Suprapubic skin (tissue), 4 donors: Measurements from ENCODE around the gene CASD1. TPM values are rescaled to one million over a fixed set of nuclear protein-coding genes. Genes with fewer than 3 reads are reported as not detected.

Experiments used
- DNase-seq, 2 donors: peaks; one replicate each; pipeline ENCODE4 v3.0.0-alpha.2; 2019; ENCODE audit warnings: low spot score in 2 of 2
- H3K27ac ChIP-seq: fragments of 200-600 bp; sonication (generic); one replicate; pipeline ENCODE4 v1.5.1; 2019
- H3K27me3 ChIP-seq: fragments of 200-600 bp; sonication (generic); one replicate; pipeline ENCODE4 v1.5.1; 2019
- H3K36me3 ChIP-seq: fragments of 200-600 bp; sonication (generic); one replicate; pipeline ENCODE4 v1.5.1; 2019
- H3K4me1 ChIP-seq: fragments of 200-600 bp; sonication (generic); one replicate; pipeline ENCODE4 v1.5.1; 2019
- H3K4me3 ChIP-seq: fragments of 200-600 bp; sonication (generic); one replicate; pipeline ENCODE4 v1.5.1; 2019; ENCODE audit warnings: mild to moderate bottlenecking
- H3K9me3 ChIP-seq: fragments of 200-600 bp; sonication (generic); one replicate; pipeline ENCODE4 v1.5.1; 2019
- EP300 ChIP-seq: sonication (generic); formaldehyde crosslinking; IDR thresholded peaks from one replicate; pipeline ENCODE4 v1.6.1; 2017; ENCODE audit warnings: antibody characterized with exemption
- POLR2A ChIP-seq, 2 donors: fragments of 450-650 bp; IDR thresholded peaks; one replicate each; pipeline ENCODE4 v1.6.1; 2017; ENCODE audit warnings: antibody characterized with exemption in 2 of 2, mild to moderate bottlenecking in 2 of 2, moderate library complexity in 2 of 2
- POLR2AphosphoS5 ChIP-seq, 3 donors: sonication (generic); formaldehyde crosslinking; IDR thresholded peaks; one replicate each; pipeline ENCODE4 v1.6.1; 2017; ENCODE audit warnings: antibody characterized with exemption in 3 of 3
- WGBS: methylation state at CpG from one replicate; pipeline ENCODE4 v1.1.5; 2018; 5-methylcytosine and 5-hydroxymethylcytosine counted together
- total RNA-seq, 4 donors: library from RNA; depleted of rRNA; stranded (reverse); fragments of >200 nt; gene quantifications; one replicate each; pipeline ENCODE4 v1.1.0, GENCODE V29; 2016
- TF ChIP-seq, protein P1 (sequence below), 2 donors: fragments of 200-600 bp in 1 of 2; fragments of 450-650 bp in 1 of 2; sonication (generic) in 1 of 2; IDR thresholded peaks; one replicate each; pipeline ENCODE4 v1.5.1; 2016 to 2019; ENCODE audit warnings: antibody characterized with exemption in 2 of 2, mild to moderate bottlenecking in 1 of 2, moderate library complexity in 1 of 2

CASD1 gene
- total RNA-seq, 4 donors from 2014 or later = 9.0 to 15.1 (median 12.6) TPM

DNA sequence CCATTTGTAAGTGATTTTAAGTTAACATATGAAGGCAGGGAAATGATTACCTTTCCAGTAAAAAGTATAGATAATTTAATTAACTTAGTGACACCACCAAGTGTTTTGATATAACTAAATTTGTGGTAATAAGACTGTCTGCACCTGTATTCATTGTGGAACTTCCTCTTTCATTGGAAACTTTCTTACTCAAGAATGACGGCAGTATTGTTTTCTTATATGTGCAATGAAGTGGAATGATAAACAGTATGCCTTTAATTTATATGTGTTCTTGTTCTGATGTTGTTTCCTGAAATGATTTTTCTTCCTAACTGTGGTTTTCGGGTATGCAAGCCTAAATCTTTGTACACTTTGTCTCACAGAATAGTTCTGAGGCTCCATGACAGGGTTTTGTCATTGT lies 46.4 kb downstream of the CASD1 start:
- no peaks in the 10 kb centered on the region for H3K27me3 ChIP-seq
- H3K27ac ChIP-seq = no peak overlapping the region
- peaks cover 17% of the 10 kb centered on the region for H3K36me3 ChIP-seq
- no peak for DNase-seq
- no peak for TF ChIP-seq EP300
- TF ChIP-seq POLR2A (IDR thresholded peaks at IDR 0.05) = no peak
- TF ChIP-seq POLR2AphosphoS5 (IDR thresholded peaks at IDR 0.05) = no peak
- TF ChIP-seq, protein P1, sequence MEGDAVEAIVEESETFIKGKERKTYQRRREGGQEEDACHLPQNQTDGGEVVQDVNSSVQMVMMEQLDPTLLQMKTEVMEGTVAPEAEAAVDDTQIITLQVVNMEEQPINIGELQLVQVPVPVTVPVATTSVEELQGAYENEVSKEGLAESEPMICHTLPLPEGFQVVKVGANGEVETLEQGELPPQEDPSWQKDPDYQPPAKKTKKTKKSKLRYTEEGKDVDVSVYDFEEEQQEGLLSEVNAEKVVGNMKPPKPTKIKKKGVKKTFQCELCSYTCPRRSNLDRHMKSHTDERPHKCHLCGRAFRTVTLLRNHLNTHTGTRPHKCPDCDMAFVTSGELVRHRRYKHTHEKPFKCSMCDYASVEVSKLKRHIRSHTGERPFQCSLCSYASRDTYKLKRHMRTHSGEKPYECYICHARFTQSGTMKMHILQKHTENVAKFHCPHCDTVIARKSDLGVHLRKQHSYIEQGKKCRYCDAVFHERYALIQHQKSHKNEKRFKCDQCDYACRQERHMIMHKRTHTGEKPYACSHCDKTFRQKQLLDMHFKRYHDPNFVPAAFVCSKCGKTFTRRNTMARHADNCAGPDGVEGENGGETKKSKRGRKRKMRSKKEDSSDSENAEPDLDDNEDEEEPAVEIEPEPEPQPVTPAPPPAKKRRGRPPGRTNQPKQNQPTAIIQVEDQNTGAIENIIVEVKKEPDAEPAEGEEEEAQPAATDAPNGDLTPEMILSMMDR (IDR thresholded peaks at IDR 0.05) = no peak
- H3K9me3 ChIP-seq = no peaks in the 10 kb centered on the region
- WGBS = 83% methylated on average over 2 of the region's 2 CpGs
- no peaks in the 10 kb centered on the region for H3K4me1 ChIP-seq
- no peak overlapping the region for H3K4me3 ChIP-seq

DNA sequence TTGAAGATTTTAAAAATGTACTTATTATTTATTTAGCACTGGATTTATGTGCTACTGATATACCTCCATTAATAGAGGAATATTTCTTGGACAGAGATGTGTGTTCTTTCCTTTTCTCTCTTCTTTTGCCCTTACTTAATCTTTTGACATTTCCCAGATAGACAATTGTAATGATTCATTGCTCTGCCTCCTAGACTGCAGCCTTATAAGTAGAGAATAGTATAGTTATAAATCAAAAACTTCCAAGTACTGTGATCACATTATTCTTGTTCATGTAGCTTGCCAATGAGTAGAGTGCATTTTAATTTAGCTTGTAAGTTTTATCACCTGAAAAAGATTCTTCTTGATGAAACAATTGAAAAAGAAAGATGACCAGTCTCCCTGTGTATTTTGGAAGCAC lies 47.6 kb downstream of the CASD1 start:
- no peak for DNase-seq
- Histone ChIP-seq H3K4me1 (no peaks in the 10 kb centered on the region), H3K9me3 (no peaks in the 10 kb centered on the region), H3K27ac (no peak overlapping the region), H3K27me3 (no peaks in the 10 kb centered on the region), H3K36me3 (peaks cover 14% of the 10 kb centered on the region), H3K4me3 (no peak overlapping the region)
- TF ChIP-seq POLR2AphosphoS5 (IDR thresholded peaks at IDR 0.05) = no peak
- no peak for TF ChIP-seq EP300
- TF ChIP-seq, protein P1 (IDR thresholded peaks at IDR 0.05) = no peak
- TF ChIP-seq POLR2A (IDR thresholded peaks at IDR 0.05) = no peak

DNA sequence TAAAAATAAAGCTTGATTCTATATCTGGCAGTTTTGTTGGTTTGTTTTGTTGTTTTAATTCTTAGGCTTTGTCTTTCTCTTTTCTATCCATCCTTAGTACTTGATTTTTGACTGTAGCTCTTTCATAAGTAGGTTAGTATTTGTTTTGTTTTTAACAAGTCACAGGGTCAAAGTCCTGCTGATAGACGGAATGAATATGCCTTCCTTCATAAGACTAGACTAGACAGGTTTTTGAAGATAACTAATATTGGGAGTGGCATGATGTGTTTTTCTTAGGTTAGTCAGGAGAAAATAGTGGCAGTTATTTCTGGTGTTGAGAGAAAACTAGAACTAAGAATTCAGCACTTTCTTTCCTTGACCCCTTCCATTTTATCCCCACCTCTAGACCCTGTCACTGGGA lies 50.4 kb downstream of the CASD1 start:
- no peak for DNase-seq
- H3K4me1 ChIP-seq = no peaks in the 10 kb centered on the region
- H3K27me3 ChIP-seq = no peaks in the 10 kb centered on the region
- no peak for TF ChIP-seq POLR2AphosphoS5 (IDR thresholded peaks at IDR 0.05)
- no peak for TF ChIP-seq EP300
- TF ChIP-seq POLR2A (IDR thresholded peaks at IDR 0.05) = no peak
- TF ChIP-seq, protein P1 (IDR thresholded peaks at IDR 0.05) = no peak
- peaks cover 8% of the 10 kb centered on the region for H3K36me3 ChIP-seq
- WGBS = 64% methylated on average over 1 of the region's 1 CpG
- no peak overlapping the region for H3K4me3 ChIP-seq
- H3K9me3 ChIP-seq = no peaks in the 10 kb centered on the region
- no peak overlapping the region for H3K27ac ChIP-seq

DNA sequence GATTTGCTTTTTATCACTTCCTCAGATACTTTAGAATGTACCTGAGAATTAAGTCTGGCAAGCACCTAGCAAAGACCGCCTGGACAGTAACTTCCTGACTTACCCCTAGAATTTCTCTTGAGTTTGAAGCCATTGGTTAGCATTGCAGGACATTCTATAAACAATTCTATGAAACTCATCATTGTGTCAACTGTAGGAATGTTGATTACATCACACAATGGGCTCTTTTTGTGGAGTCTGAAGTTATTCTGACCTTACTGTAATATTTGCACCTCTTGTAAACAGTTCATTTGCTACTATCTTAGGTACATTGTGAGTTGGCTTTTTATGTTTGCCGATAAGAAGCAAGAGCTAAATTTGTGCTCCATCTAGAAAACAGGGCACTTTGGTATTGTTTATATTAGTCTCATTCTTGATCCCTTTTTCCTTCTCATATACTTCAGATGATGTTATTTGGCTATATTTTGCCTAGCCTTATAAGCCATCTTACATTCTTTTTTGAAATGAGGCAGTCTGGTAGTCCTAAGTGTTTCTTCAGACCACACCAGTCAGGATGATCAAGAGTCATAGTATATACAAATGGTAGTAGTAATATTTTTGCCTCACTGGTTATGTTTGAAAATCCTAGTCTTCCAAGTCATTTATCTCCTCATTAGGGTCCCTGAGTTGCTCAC lies 52.4 kb downstream of the CASD1 start:
- TF ChIP-seq POLR2A (IDR thresholded peaks at IDR 0.05) (no peak), POLR2AphosphoS5 (IDR thresholded peaks at IDR 0.05) (no peak), EP300 (no peak)
- TF ChIP-seq, protein P1 (IDR thresholded peaks at IDR 0.05) = no peak
- Histone ChIP-seq H3K27me3 (no peaks in the 10 kb centered on the region), H3K36me3 (no peaks in the 10 kb centered on the region), H3K4me3 (no peak overlapping the region), H3K9me3 (no peaks in the 10 kb centered on the region), H3K27ac (no peak overlapping the region), H3K4me1 (no peaks in the 10 kb centered on the region)
- 94% methylated on average over 2 of the region's 2 CpGs for WGBS
- no peak for DNase-seq

DNA sequence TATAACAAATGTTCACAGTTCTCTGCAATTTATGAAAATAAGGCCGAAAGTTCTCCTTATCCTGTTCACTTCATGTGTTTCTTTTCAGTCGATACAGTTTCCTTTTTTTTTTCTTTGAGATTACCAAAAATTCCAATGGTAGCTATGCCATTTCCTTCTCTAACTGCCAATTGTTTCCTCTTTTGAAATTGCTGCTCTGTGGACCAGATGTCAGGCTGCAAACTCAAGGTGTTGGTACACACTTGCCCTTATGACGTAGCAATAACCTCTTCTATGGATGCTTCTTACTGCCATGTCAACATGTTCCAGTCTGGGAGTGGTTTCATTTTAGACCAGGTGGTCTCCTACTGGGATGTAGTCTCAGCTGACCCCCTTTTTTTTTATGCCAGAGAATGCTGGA lies 52.9 kb downstream of the CASD1 start:
- H3K9me3 ChIP-seq = no peaks in the 10 kb centered on the region
- no peak overlapping the region for H3K4me3 ChIP-seq
- no peaks in the 10 kb centered on the region for H3K36me3 ChIP-seq
- H3K27ac ChIP-seq = no peak overlapping the region
- no peak for DNase-seq
- 64% methylated on average over 3 of the region's 3 CpGs for WGBS
- TF ChIP-seq POLR2A (IDR thresholded peaks at IDR 0.05) (no peak), EP300 (no peak)
- TF ChIP-seq, protein P1 (IDR thresholded peaks at IDR 0.05) = no peak
- H3K4me1 ChIP-seq = no peaks in the 10 kb centered on the region
- H3K27me3 ChIP-seq = no peaks in the 10 kb centered on the region
